ENCODE measurements around the gene FBXO42.

Gene FBXO42

DNA sequence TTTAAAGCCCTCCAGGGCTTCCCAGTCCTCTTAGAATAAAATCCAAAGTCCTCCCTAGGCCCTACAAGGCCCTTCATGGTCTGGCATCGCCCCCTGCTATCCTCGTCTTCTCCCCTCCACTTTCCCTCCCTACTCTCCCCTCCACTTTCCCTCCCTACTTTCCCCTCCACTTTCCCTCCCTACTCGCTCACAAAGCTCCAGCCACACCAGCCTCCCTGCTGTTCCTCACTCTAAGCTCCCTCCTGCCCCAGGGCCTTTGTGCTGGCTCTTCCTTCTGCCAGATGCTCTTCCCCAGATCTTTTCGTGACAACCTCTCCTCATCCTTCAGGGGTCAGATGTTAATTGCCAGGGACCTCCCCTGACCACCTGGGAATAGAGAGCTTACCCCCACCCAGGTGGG lies 152.6 kb downstream of the FBXO42 start:
- no peak for DNase-seq

DNA sequence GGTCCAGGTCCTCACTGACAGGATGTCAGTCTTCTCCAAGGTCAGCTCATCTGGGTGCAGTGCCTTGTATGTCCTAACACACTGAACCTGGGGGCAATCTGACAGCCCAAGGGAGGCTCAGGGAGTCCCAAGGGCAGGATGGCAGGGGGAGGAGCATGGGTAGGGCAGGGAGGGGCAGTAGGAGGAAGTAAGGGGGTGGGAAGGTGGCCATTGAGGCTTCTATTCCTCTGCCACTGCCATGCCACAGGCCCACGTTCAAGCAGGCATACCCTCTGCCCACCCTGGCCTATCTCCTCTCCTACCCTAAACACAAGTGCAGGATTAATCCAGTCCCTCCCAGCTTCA lies 153.2 kb downstream of the FBXO42 start:
- no peak for DNase-seq

DNA sequence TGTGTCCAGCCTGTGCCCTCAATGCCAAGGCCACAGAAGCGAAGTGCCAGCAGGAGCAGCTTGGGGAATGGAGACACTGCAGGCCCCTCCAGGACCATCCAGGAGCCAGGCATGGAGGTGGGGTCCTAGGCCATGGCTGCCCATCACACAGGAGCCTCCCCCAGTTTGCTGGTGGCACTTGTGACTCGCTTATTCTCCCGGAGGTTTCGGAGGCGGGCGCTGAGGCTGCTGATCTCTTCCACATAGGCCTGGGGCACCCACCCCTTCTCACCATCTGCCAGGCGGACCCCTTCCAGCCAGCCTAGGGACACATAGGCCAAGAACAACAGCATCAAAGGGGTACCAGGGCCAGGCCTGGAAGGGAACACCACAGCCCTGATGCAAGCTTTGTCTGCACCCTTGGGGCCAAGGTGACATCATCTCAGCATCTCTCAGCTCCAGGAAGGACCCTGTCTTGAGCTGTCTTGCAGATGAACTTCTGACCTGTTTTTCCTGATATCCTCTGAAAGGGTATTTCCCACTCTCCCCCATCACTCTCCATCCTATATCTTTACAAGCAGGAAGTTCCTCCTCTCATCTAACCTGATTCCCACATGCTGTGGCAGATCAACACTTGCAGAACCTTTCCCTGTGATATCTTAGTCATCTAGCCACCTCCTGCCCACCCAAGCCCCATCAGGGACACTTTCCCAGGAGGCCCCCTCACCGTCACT lies 153.7 kb downstream of the FBXO42 start:
- no peak for DNase-seq

GRCh38 chr1:16196874-16197273 lies 155.4 kb downstream of the FBXO42 start:
- no peak for DNase-seq
